Measurements from ENCODE around the gene KMT2E.
"Not testable (repeated sequence)": the region's sequence is repeated elsewhere in the genome, so short reads cannot be mapped to it uniquely, and the experiment has no call there.

KMT2E gene

DNA sequence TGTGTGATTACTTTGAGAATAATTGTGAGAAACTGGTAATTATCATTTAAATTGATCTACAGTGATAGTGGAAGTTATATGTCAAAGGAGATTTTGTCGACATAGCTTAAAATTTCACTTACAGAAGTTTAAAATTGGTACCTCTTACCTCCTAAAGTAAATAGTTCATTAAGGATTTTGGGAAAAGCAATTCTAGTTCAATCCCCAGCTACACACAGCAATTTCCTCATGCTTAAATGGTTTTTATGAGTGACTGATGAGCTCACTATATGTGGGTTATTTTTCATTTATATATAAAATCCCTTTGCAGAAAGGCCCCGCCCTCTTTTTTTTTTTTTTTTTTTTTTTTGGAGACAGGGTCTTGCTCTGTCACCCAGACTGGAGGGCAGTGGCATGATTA lies 12.7 kb downstream of the KMT2E start:
- DNase-seq (ENCODE audit: low spot score): no peak

DNA sequence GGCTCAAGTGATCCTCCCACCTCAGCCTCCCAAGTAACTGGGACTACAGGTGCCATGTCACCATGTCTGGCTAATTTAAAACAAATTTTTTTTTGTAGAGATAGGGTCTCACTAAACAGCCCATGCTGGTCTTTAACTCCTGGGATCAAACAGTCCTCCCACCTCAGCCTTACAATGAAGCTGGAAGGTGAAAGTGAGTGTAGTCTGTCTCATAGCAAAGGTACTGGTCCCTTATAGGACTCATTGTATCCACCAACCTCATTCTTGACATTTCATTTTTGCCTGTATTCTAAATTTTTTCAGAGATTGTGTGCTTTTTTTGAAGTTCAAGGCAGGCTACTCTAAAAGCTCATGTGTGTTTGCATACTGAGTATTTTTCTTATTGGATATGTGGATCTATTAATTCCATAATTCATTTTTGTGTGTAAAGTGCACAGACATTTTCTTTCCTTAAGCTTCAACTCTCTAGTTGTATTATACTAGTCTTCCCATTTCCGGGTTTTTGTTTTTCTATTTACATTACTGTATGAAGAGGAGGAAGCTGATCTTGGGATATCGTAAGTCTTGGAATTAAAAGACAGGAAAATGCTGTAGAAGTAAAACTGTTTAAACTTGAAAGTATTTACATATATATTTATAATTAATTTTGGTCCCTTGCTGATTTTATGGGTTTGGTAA lies 13.3 kb downstream of the KMT2E start:
- no peak for DNase-seq (ENCODE audit: low spot score)

DNA sequence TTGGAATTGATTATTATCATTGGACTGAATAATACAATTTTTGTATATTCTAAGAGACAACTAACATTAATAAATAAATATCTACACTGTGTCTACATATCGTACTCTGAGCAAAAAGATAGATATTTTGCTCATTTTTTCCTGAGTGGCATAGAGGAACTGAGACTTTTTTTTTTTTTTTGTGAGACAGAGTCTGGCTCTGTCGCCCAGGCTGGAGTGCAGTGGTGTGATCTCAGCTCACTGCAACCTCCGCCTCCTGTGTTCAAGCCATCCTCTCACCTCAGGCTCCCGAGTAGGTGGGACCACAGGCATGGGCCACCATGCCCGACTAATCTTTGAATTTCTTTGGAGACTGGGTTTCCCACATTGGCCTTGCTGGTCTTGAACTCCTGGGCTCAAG lies 14.0 kb downstream of the KMT2E start:
- no peak for DNase-seq (ENCODE audit: low spot score)

DNA sequence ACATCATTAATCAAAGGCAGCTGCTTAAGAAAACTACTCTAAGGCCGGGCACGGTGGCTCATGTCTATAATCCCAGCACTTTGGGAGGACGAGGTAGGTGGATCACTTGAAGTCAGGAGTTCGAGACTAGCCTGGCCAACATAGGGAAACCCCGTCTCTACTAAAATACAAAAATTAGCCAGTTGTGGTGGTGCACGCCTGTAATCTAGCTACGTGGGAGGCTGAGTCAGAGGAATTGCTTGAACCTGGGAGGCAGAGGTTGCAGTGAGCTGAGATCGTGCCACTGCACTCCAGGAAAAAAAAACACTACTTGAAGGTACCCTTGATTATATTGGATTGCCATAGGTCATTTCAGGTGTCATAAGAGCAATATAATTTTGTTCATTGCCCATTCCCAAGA lies 14.9 kb downstream of the KMT2E start:
- DNase-seq (ENCODE audit: low spot score): not testable (repeated sequence)

DNA sequence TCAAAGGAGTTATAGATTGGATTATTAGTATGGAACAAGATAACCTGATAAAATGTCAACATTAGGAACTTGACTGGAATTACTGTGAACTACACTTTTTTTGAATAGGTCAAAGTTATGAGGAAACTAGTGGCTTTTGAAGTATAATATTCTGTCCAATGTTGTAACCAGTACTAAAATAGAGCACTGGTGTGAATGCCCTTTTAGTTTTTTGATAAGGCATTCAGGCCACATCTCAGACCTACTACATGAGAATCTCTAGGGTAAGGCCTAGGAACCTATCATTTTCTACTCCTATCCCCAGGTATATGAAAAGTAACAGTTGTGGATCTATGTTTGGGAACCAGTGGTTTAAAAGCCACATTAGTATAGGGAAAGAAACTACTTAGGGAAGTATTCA lies 16.4 kb downstream of the KMT2E start:
- no peak for DNase-seq (ENCODE audit: low spot score)

- no peak for DNase-seq (ENCODE audit: low spot score)
Observed at GRCh38 chr7:105032553-105033214, 18.7 kb downstream of the KMT2E start.

- DNase-seq (ENCODE audit: low spot score): no peak
Observed at GRCh38 chr7:105035349-105035748, 21.3 kb downstream of the KMT2E start.

- DNase-seq (ENCODE audit: low spot score): no peak
Observed at GRCh38 chr7:105036217-105037168, 22.5 kb downstream of the KMT2E start.

- DNase-seq (ENCODE audit: low spot score): no peak
Observed at GRCh38 chr7:105037319-105037718, 23.3 kb downstream of the KMT2E start.

DNA sequence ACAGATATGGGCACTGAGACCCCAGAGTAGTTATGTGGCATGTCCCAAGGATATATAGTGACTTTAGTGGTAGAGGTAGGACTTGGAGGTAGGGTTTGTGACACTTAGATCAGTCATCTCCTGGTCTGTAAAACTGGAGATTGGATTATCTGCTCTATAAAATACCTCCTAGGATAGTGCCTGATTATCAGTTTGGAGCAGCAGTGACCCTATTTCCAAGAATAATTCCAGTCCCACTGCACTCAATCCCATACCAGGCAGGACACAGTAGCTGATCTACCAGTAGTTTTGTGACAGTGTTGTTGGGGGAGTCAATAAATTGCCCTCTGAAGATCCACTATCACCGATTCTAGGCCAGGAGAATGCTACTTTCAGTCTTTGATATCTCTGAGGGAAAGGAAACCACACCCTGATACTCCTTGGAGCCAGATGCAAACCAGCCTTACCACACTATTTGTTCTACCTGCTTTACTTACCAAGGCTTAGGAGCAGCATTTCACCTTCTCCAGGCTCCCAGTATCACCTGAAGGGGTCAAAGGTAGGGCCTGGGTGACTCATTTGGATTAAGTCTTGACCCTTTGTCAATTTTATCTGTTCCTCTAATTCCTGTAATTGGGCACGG lies 30.6 kb downstream of the KMT2E start:
- DNase-seq (ENCODE audit: low spot score): no peak

- DNase-seq (ENCODE audit: low spot score): no peak
Observed at GRCh38 chr7:105046414-105046813, 32.4 kb downstream of the KMT2E start.

DNA sequence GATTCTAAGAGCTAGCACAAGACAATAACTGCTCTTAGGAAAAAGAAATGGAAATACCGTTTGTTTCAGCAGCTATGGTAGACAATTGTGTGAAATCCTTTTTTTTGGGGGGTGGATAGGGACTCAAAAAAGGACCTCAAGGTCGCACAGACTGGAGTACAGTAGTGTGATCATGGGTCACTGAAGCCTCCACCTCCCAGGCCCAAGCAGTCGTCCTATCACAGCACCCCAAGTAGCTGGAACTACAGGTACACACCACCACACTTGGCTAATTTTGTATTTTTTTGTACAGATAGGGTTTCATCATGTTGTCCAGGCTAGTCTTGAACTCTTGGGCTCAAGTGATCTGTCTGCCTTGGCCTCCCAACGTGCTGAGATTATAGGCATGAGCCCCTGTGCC lies 33.9 kb downstream of the KMT2E start:
- no peak for DNase-seq (ENCODE audit: low spot score)

GRCh38 chr7:105050493-105050892 lies 36.5 kb downstream of the KMT2E start:
- DNase-seq (ENCODE audit: low spot score): no peak

GRCh38 chr7:105050899-105051298 lies 36.9 kb downstream of the KMT2E start:
- DNase-seq (ENCODE audit: low spot score): not testable (repeated sequence)

DNA sequence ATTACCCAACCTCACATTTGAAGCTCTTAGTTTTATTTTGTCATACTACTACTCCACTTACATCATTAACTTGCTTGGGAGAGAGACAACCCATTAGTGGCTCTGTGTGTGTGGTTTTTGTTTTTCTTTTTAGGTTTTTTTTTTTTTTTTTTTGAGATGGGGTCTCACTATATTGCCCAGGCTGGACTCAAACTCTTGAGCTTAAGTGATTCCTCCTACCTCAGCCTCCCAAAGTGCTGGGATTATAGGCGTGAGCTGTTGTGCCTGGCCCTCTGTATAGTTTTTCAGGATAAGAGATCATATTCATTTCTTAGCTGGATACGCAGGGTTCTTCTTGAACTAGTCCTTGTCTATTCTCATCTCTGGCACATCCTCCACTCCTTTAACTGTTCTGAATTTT lies 41.1 kb downstream of the KMT2E start:
- no peak for DNase-seq (ENCODE audit: low spot score)

DNA sequence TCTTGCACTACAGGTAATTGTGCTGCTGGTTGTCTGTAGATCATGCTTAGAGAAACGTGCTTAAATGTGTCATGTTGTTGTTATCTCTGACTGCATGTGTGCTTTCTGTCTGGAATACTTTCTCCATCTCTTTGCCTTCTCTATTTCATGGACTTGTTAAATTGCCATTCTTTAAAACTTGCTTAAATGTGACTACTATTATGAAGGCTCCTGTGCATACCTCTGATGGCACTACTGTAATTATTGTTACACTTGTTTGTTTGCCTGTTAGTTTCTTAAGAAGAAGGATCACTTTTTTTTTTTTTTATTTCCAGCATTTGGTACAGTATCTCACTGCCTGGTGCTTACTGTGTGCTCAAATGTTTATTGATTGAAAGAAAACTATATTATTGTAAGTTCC lies 41.6 kb downstream of the KMT2E start:
- no peak for DNase-seq (ENCODE audit: low spot score)

DNA sequence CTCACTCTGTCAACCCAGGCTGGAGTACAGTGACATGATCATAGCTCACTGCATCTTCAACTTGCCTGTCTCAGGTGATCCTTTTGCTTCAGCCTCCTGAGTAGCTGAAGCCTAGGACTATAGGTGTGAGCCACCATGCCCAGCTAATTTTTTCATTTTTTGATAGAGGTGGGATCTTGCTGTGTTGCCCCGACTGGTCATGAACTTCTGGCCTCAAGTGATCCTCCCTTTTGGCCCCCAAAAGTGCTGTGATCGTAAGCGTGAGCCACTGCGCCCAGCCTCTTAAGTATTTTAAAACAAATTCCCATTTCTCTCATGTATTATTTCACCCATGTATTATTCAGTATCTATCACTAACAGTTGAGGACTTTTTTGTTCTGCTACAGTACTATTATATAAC lies 43.5 kb downstream of the KMT2E start:
- DNase-seq (ENCODE audit: low spot score): no peak

- no peak for DNase-seq (ENCODE audit: low spot score)
Observed at GRCh38 chr7:105060437-105060836, 46.4 kb downstream of the KMT2E start.

- no peak for DNase-seq (ENCODE audit: low spot score)
Observed at GRCh38 chr7:105060923-105061322, 46.9 kb downstream of the KMT2E start.

DNA sequence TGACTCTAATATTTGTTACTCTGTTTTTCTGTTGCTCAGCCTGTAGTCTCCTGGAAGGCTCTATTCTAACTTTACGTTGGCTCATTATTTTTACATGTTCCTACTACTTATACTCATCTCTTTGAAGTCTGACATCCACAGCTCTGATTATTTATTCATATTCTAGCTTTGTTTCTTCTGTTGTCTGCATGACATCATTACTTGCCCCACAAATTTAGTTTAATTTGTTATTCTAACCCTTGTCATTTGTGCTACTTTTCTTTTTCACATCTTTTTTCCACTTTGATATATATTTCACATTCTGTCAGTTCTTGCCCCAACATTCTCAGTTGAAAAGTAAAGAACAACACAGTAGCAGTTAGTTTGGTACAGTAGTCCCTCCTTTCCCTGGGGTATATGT lies 51.1 kb downstream of the KMT2E start:
- no peak for DNase-seq (ENCODE audit: low spot score)

DNA sequence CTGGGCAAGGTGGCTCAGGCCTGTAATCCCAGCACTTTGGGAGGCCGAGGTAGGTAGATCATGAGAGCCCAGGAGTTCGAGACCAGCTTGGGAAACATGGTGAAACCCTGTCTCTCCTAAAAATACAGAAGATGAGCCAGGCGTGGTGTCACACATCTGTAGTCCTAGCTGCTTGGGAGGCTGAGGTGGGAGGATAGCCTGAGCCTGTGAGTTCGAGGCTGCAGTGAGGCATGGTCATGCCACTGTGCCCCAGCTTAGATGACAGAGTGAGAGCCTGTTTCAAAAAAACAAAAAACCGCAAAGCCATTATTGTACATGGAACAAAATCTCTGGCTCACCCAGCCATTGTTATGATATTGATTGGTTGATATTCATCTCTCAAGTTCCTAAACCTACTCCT lies 53.7 kb downstream of the KMT2E start:
- no peak for DNase-seq (ENCODE audit: low spot score)

DNA sequence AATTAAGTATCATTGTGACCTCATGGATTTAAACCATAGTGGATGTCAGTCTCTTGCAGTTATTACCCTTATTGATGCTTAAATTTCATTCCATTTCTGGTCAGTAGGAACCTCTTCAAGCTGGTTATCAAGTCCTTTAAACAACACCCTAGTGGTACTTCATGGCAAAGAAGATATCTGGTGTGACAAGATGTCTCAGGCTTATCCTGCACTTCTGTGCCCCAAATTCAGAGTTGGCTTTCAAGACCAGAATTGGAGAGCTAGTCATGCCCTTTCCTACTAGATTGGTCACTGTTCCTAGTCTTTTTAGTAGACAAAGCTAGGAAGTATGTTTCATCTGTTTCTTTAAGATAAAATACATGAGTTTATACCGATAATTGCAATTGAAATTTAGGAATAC lies 54.9 kb downstream of the KMT2E start:
- no peak for DNase-seq (ENCODE audit: low spot score)
